Measurements from ENCODE around the gene SLC35F3.

The SLC35F3 gene

DNA sequence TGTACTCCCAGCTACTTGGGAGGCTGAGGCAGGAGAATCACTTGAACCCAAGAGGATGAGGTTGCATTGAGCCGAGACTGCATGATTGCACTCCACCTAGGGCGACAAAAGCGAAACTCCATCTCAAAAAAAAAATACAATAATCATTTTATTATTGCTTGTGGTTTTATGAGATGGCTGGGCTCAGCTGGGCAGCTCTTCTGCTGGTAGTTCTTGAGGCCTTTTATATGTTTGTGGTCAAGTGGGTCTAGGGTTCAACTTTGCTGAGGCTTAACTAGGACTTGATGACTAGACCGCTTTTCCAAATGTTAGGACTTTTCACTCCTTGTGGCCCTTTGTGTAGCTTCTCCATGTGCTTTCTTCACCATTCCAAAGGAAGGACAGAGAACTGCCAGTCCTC lies 53.2 kb downstream of the SLC35F3 start:
- Histone ChIP-seq H3K79me2 (ENCODE audit: control insufficient read depth, low read length) (no peaks in the 10 kb centered on the region), H3K4me2 (ENCODE audit: low read length) (no peak overlapping the region), H3K27ac (ENCODE audit: low read depth, low read length) (no peak overlapping the region), H4K20me1 (ENCODE audit: control insufficient read depth, insufficient read depth, low read depth, low read length) (no peaks in the 10 kb centered on the region), H3F3A (ENCODE audit: control insufficient read depth, insufficient read depth) (no peaks in the 10 kb centered on the region), H3K9me2 (replicated peaks; ENCODE audit: control insufficient read depth, low read length) (no peaks in the 10 kb centered on the region), H3K36me3 (ENCODE audit: control insufficient read depth, low read length) (no peaks in the 10 kb centered on the region), H3K4me1 (ENCODE audit: control insufficient read depth, low read length) (no peaks in the 10 kb centered on the region), H3K9me3 (ENCODE audit: control insufficient read depth, insufficient read depth, low read length) (no peaks in the 10 kb centered on the region), H3K27me3 (ENCODE audit: control insufficient read depth, low read length) (no peaks in the 10 kb centered on the region), H3K4me3 (ENCODE audit: low read length) (no peak overlapping the region)
- no peak for TF ChIP-seq EZH2phosphoT487 (IDR thresholded peaks at IDR 0.05; ENCODE audit: borderline replicate concordance, low read length)
- TF ChIP-seq, protein P1, sequence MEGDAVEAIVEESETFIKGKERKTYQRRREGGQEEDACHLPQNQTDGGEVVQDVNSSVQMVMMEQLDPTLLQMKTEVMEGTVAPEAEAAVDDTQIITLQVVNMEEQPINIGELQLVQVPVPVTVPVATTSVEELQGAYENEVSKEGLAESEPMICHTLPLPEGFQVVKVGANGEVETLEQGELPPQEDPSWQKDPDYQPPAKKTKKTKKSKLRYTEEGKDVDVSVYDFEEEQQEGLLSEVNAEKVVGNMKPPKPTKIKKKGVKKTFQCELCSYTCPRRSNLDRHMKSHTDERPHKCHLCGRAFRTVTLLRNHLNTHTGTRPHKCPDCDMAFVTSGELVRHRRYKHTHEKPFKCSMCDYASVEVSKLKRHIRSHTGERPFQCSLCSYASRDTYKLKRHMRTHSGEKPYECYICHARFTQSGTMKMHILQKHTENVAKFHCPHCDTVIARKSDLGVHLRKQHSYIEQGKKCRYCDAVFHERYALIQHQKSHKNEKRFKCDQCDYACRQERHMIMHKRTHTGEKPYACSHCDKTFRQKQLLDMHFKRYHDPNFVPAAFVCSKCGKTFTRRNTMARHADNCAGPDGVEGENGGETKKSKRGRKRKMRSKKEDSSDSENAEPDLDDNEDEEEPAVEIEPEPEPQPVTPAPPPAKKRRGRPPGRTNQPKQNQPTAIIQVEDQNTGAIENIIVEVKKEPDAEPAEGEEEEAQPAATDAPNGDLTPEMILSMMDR (IDR thresholded peaks at IDR 0.05; ENCODE audit: low read depth, low read length, poor library complexity, severe bottlenecking) = no peak

DNA sequence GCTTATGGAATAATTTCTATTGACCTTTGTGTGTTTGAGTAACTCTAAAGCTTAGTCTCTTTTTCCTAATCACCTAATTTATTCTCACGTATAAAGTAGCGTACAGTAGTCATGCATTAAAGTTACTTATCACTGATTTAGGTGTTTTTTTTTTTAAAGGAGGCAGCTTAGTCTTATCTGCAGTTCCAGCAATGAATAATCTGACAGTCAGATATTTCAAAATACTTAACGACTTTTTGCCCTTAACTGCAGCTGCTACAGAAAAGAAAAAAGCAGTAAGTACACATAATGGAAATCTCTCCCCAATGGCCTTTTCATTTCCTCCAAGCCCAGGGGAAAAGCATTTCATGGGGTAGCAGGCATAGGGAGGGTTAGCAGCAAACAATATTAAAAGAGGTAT lies 54.6 kb downstream of the SLC35F3 start:
- Histone ChIP-seq H3K27me3 (ENCODE audit: control insufficient read depth, low read length) (no peaks in the 10 kb centered on the region), H3K27ac (ENCODE audit: low read depth, low read length) (no peak overlapping the region), H3K9me3 (ENCODE audit: control insufficient read depth, insufficient read depth, low read length) (no peaks in the 10 kb centered on the region), H3K36me3 (ENCODE audit: control insufficient read depth, low read length) (no peaks in the 10 kb centered on the region), H3F3A (ENCODE audit: control insufficient read depth, insufficient read depth) (no peaks in the 10 kb centered on the region), H3K9me2 (replicated peaks; ENCODE audit: control insufficient read depth, low read length) (no peaks in the 10 kb centered on the region), H3K4me3 (ENCODE audit: low read length) (no peak overlapping the region), H3K4me1 (ENCODE audit: control insufficient read depth, low read length) (no peaks in the 10 kb centered on the region), H3K79me2 (ENCODE audit: control insufficient read depth, low read length) (no peaks in the 10 kb centered on the region), H4K20me1 (ENCODE audit: control insufficient read depth, insufficient read depth, low read depth, low read length) (no peaks in the 10 kb centered on the region), H3K4me2 (ENCODE audit: low read length) (no peak overlapping the region)
- no peak for TF ChIP-seq EZH2phosphoT487 (IDR thresholded peaks at IDR 0.05; ENCODE audit: borderline replicate concordance, low read length)
- TF ChIP-seq, protein P1 (IDR thresholded peaks at IDR 0.05; ENCODE audit: low read depth, low read length, poor library complexity, severe bottlenecking) = no peak

DNA sequence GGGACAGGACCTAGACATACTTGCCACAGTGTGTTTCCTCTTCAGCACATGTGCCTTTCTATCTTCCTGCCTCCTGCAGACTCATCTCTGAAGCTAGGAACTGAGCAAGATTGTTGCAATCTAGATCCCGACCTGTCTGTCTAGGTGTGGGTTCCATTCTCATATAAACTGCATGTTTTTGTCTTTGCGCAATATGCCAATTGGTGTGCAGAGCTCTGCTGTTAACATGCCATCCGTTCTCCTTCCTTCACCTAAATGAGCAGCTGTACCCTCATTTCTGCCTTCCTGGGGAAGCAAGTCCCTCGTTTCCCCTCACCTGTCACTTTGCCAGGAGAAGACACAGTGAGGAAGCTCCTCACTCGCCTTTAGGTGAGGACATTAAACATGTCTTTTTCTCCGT lies 55.5 kb downstream of the SLC35F3 start:
- no peak overlapping the region for H3K27ac ChIP-seq (ENCODE audit: low read depth, low read length)
- no peaks in the 10 kb centered on the region for H3K27me3 ChIP-seq (ENCODE audit: control insufficient read depth, low read length)
- no peaks in the 10 kb centered on the region for H3K79me2 ChIP-seq (ENCODE audit: control insufficient read depth, low read length)
- H3K9me2 ChIP-seq (replicated peaks; ENCODE audit: control insufficient read depth, low read length) = no peaks in the 10 kb centered on the region
- no peaks in the 10 kb centered on the region for H3K9me3 ChIP-seq (ENCODE audit: control insufficient read depth, insufficient read depth, low read length)
- no peaks in the 10 kb centered on the region for H3K4me1 ChIP-seq (ENCODE audit: control insufficient read depth, low read length)
- no peaks in the 10 kb centered on the region for H4K20me1 ChIP-seq (ENCODE audit: control insufficient read depth, insufficient read depth, low read depth, low read length)
- H3K4me2 ChIP-seq (ENCODE audit: low read length) = no peak overlapping the region
- no peaks in the 10 kb centered on the region for H3F3A ChIP-seq (ENCODE audit: control insufficient read depth, insufficient read depth)
- H3K4me3 ChIP-seq (ENCODE audit: low read length) = no peak overlapping the region
- H3K36me3 ChIP-seq (ENCODE audit: control insufficient read depth, low read length) = no peaks in the 10 kb centered on the region
- TF ChIP-seq, protein P1 (IDR thresholded peaks at IDR 0.05; ENCODE audit: low read depth, low read length, poor library complexity, severe bottlenecking) = no peak
- no peak for TF ChIP-seq EZH2phosphoT487 (IDR thresholded peaks at IDR 0.05; ENCODE audit: borderline replicate concordance, low read length)

DNA sequence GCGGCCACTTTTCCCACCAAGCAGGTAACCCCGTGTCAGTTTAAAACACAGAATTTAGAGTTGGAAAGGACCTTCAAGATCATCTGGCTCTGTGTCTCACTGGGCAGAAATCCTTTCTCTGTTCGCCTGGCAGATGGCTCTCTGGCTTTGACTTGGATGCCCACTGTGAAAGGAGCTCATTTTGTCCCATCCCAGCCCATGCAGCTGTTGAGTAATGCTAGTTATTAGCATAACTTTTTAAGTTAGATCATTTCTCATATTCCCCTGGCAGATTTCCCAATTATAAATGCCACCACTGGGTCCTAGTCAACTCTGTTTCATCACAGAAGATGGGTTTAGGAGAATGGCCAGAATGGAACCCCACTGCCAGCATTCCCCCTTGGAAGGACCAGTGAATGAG lies 55.9 kb downstream of the SLC35F3 start:
- Histone ChIP-seq H3K79me2 (ENCODE audit: control insufficient read depth, low read length) (no peaks in the 10 kb centered on the region), H3K4me1 (ENCODE audit: control insufficient read depth, low read length) (no peaks in the 10 kb centered on the region), H4K20me1 (ENCODE audit: control insufficient read depth, insufficient read depth, low read depth, low read length) (no peaks in the 10 kb centered on the region), H3F3A (ENCODE audit: control insufficient read depth, insufficient read depth) (no peaks in the 10 kb centered on the region), H3K4me3 (ENCODE audit: low read length) (no peak overlapping the region), H3K9me2 (replicated peaks; ENCODE audit: control insufficient read depth, low read length) (no peaks in the 10 kb centered on the region), H3K27me3 (ENCODE audit: control insufficient read depth, low read length) (no peaks in the 10 kb centered on the region), H3K27ac (ENCODE audit: low read depth, low read length) (no peak overlapping the region), H3K9me3 (ENCODE audit: control insufficient read depth, insufficient read depth, low read length) (no peaks in the 10 kb centered on the region), H3K36me3 (ENCODE audit: control insufficient read depth, low read length) (no peaks in the 10 kb centered on the region), H3K4me2 (ENCODE audit: low read length) (no peak overlapping the region)
- TF ChIP-seq, protein P1 (IDR thresholded peaks at IDR 0.05; ENCODE audit: low read depth, low read length, poor library complexity, severe bottlenecking) = no peak
- TF ChIP-seq EZH2phosphoT487 (IDR thresholded peaks at IDR 0.05; ENCODE audit: borderline replicate concordance, low read length) = no peak
